GM19025 (cell line): ENCODE measurements around the gene ZNF117.
"Not testable (repeated sequence)": the region's sequence is repeated elsewhere in the genome, so short reads cannot be mapped to it uniquely, and the experiment has no call there.

Source experiments
- ATAC-seq: cut with Tn5 transposase; IDR thresholded peaks from one replicate; pipeline ENCODE4 v1.9.1; 2021; ENCODE audit warnings: mild to moderate bottlenecking, low read depth, moderate library complexity; ENCODE audit not compliant: unreplicated experiment

Gene ZNF117

DNA sequence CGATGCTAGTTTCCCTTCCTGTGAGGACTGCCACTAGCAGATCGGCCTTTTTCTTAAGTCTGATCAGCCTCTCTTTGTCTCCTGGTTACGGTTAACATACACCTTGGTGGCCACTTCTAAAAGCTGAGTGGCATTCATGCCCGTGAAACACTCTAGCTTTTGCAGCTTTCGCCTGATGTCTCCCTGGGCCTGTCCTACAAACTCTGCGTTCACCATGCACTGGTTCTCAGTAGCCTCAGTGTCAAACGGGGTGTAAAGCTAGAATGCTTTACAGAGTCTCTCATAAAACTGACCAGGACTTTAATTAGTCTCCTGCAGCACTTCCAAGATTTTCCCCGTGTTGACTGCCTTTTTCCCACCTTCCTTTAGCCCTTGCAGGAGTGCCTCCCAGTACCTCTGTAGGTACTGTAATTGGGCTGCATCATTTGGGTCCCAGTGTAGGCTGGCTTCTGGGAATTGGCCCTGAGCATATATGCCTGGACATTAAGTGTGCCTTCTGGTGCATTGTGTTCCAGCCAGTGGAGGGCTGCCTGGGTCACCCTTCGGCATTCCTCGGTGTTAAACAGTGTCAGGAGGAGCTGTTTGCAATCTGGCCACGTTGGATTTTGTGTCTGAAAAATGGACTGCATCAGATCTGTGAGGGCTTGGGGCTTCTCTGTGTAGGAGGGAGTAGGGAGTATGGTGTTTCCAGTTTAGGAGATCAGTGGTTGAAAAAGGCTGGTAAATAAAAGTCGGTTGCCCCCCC, 6.5 kb upstream of the ZNF117 start:
- ATAC-seq, result no peak

DNA sequence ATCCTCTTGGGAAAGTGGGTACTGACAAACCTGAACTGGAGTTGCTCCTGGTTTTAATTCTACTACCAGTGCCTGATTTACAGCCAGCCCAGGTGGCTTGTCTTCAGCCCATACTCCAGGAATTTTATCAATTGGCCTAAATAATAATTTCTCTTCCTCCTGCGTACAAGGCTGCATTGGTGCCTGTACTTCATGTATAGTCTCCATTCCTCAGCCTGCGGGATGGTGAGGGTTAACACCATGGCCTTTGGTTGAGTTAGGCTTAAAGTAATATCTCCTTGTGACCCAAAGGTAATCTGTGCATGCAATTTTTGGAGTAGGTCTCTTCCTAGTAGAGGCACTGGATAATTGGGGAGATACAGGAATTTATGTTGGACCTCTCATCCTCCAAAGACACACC, 5.5 kb upstream of the ZNF117 start:
- ATAC-seq, result no peak

DNA sequence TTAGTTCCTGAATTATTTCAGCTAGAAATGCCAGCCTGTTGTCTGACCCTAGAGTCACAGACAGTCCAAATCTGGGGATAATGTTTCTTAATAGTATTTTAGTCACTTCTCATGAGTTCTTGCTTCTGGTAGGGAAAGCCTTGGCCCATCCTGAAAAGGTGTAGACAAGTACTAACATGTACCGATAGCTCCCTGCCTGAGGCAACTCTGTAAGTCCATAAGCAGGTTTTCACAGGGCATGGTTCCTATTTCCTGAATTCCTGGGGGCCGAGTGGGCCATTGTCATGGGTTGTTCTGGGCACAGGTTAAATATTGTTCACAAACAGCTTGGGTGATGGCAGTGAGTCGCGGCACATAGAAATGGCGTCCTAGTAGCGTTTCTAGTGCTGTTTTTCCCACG, 3.1 kb upstream of the ZNF117 start:
- ATAC-seq, result no peak

DNA sequence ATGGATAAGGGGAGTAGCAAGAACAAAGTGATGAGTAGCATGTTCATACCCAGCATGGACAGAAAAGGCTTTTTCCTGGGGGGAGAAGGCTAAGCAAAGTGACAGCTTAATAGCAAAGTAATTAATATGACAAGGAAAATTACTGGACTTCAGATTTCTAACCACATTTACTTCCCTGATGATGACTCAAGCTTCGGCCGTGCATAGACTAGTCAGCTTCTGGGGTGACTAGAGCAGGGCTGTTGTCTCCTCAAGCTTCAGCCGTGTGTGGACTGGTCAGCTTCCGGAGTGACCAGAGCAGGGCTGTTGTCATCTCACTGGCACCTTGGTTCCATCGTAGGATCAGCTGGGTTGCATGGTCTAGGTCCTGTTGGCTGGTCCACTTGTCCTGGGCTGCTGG, 2.1 kb upstream of the ZNF117 start:
- no peak for ATAC-seq

DNA sequence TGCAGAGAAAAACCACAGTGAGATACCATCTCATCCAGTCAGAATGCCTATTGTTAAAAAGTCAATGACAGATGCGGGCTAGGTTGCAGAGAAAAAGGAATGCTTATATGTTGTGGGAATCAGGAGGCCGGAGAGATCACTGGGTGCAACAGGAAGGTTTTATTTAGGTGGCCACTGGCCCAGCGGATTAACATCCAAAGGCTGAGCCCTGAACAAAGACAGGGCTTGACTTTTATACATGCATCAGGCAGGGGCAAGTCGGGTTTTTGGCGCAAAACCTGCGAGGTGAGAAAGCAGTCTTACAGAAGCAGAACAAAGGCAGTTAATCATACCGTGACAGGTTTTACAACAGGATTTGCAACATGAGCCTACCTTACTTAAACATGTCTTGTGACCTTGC, 620 bp downstream of the ZNF117 start:
- no peak for ATAC-seq

- ATAC-seq, result no peak
Observed at GRCh38 chr7:64978497-64979203, 12.2 kb downstream of the ZNF117 start.

GRCh38 chr7:64965594-64965993, 25.2 kb downstream of the ZNF117 start:
- ATAC-seq, result no peak

GRCh38 chr7:64959072-64959747, 31.6 kb downstream of the ZNF117 start:
- no peak for ATAC-seq

DNA sequence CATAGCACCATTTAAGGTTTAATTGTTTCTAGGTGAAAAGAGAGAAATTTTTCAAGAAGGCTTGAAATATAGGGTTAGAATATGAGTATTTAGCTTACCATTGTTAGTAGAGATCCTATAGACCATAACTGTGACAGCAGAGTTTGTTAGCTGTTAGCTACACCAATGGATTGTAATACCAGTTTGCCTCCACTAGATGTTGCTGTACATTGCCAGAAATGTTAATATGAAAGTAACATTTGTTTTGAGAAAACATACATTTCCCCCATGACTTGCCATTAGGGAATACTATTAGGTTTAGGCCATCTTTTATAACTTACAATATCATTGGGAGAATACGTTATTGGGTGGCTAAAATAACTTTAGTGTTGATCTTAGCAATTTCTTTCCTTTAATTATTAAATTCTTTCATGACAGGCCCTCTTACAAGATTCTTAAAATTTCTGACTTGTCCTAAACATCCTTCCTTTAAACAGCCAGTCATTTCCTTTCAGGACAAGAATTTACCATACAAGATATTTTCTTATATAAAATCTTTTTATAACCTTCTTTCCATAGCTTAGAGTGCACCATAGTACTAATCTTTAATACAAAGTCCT, 39.5 kb downstream of the ZNF117 start:
- ATAC-seq, result no peak

- not testable (repeated sequence) for ATAC-seq
Observed at GRCh38 chr7:64950673-64951072, 40.2 kb downstream of the ZNF117 start.

- not testable (repeated sequence) for ATAC-seq
Observed at GRCh38 chr7:64948774-64949173, 42.1 kb downstream of the ZNF117 start.

GRCh38 chr7:64947252-64948000, 43.4 kb downstream of the ZNF117 start:
- ATAC-seq, result no peak

DNA sequence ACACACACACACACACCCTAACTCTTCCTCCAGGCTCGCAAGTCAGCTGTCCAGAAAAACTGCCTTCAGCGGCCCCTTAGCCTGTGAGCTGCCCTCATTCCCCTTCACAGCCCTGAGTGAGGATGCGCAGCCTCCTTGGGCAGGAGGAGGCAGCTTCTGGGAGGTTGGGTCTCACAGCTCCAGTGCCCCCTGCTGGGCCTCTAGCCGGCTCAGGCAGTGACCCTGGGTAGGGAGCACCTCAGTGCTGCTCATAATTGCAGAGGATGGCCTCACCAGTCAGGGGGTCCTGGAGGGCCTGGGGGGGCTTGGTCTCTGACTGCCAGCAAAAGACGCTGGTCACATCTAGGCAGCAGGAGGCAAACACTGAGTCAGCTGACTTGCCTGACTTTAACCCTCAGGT, 44.1 kb downstream of the ZNF117 start:
- ATAC-seq, result no peak

DNA sequence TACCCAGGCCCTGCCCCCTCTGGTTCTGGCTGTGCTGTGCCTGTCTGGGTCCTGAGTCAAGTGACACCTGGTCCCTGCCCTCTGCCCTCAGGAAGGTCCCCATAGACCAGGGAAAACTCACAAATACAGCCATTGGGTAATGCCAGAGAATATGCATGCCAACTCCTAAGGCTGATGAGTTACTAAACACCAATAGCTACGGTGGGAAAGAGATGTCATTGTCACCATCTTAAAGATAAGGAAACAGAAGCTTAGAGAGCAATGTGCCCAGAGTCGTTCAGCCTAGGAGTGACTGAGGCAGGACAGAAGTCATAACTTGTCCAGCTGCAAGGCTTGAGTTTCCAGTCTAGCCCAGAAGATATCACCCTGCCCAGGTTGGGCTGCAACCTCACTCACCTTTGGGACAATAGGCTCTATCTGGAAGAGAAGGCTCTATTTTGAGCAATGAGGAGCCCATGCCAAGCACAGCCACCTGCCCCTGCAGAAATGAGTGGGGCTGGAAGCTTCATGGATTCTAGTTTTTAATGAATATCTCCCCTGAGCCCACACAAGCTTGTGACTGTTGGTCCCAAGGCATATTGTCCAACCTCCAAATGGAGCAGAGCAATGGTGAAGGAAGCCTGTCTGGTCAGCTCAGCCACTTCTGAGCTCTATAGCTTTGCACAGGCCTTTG, 45.2 kb downstream of the ZNF117 start:
- no peak for ATAC-seq

DNA sequence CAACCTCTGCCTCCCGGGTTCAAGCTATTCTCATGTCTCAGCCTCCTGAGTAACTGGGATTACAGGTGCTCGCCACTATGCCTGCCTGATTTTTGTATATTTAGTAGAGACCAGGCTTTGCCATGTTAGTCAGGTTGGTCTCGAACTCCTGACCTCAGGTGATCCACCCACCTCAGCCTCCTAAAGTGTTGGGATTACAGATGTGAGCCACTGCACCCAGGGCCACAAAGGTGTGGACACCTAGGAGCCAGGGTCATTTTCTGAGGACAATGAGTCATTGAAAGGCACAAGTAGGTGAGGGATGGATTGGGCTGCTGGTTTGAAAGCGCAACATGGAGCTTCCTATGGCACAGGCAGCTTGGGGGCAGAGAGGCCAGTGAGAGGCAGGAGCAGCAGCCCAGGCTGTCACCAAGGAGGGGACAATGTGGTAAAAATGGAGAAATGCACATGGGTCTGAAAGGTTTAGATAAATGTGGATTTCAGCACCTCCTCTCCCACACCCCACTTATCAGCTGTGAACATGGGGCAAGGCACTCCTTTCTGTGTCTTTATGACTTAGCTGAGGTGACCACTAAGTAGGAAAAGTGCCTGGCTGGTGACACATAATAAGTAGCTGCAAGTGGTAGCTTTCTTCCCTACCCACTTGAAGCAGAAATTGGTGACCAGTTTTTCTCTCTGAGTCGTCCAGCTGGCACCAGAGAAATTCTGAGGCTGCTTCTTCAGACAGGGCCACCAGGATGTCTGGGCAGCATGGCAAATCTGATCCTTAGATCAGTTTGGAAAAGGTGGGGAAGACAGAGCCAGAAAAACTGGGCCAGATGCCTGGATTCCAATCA, 46.0 kb downstream of the ZNF117 start:
- not testable (repeated sequence) for ATAC-seq

DNA sequence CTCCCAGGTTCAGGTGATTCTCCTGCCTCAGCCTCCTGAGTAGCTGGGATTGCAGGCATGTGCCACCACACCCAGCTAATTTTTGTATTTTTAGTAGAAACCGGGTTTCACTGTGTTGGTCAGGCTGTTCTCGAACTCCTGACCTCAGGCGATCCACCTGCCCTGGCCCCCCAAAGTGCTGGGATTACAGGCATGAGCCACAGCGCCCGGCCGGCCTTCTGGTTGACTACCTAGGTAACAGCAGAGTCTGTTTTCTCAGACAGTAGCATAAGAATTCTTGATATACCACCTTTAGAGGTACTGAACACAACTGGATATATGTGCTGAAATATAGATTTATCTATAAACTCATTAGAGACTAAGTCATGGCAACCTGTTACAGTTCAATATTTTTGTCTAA, 50.8 kb downstream of the ZNF117 start:
- ATAC-seq, result not testable (repeated sequence)

DNA sequence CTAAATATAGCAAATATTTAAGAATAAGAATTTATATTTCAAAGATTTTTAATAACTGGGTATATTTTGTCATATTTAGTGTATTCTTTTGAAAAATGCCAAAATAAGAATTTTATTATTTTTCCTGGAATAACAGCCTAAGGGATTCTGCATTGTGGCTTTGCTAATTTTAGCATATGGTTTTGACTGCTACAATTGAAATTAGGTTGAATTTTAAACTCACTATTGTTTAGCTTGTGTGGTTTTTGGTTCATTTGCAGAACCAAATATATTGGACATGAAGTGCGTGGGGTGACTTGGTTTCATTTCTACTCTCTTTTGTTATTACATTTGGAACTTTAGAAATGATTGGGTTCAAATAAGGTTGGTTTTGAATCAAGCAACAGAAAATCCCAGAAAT, 52.3 kb downstream of the ZNF117 start:
- no peak for ATAC-seq

GRCh38 chr7:64934478-64934877, 56.4 kb downstream of the ZNF117 start:
- no peak for ATAC-seq
